Stomach (tissue), 4 donors: ENCODE results near the gene SNX19.

Experiments
- EP300 ChIP-seq: sonication (generic); formaldehyde crosslinking; IDR thresholded peaks from one replicate; pipeline ENCODE4 v1.6.1; 2017; ENCODE audit warnings: antibody characterized with exemption
- POLR2AphosphoS5 ChIP-seq, 3 donors: sonication (generic); formaldehyde crosslinking; IDR thresholded peaks; one replicate each; pipeline ENCODE4 v1.6.1; 2016; ENCODE audit warnings: antibody characterized with exemption in 3 of 3
- TF ChIP-seq, protein P1 (sequence below), 7 experiments: fragments of 450-650 bp in 4 of 7; fragments of 200-600 bp in 3 of 7; sonication (generic) in 3 of 7; IDR thresholded peaks; one replicate each; pipeline ENCODE4 v1.5.1; 2016 to 2019; ENCODE audit warnings: antibody characterized with exemption in 7 of 7, control low read depth in 2 of 7, mild to moderate bottlenecking in 1 of 7

GRCh38 chr11:130881475-130882137 is 34.7 kb downstream of the SNX19 start:
- no peak for TF ChIP-seq EP300
- TF ChIP-seq, protein P1, sequence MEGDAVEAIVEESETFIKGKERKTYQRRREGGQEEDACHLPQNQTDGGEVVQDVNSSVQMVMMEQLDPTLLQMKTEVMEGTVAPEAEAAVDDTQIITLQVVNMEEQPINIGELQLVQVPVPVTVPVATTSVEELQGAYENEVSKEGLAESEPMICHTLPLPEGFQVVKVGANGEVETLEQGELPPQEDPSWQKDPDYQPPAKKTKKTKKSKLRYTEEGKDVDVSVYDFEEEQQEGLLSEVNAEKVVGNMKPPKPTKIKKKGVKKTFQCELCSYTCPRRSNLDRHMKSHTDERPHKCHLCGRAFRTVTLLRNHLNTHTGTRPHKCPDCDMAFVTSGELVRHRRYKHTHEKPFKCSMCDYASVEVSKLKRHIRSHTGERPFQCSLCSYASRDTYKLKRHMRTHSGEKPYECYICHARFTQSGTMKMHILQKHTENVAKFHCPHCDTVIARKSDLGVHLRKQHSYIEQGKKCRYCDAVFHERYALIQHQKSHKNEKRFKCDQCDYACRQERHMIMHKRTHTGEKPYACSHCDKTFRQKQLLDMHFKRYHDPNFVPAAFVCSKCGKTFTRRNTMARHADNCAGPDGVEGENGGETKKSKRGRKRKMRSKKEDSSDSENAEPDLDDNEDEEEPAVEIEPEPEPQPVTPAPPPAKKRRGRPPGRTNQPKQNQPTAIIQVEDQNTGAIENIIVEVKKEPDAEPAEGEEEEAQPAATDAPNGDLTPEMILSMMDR (IDR thresholded peaks at IDR 0.05) = no peak
- TF ChIP-seq POLR2AphosphoS5 (IDR thresholded peaks at IDR 0.05) = no peak
